Parathyroid adenoma (tissue), 2 donors: Measurements from ENCODE around the gene STBD1.

Experiments used
- H2AFZ ChIP-seq: fragments of 300-600 bp; sonication (generic); one replicate; pipeline ENCODE4 v1.7.0; 2017; ENCODE audit warnings: antibody characterized with exemption, mild to moderate bottlenecking
- H3K27ac ChIP-seq: fragments of 300-600 bp; sonication (generic); one replicate; pipeline ENCODE4 v1.7.0; 2017
- H3K27me3 ChIP-seq: fragments of 300-600 bp; sonication (generic); one replicate; pipeline ENCODE4 v1.7.0; 2017; ENCODE audit warnings: low read length; ENCODE audit not compliant: control insufficient read depth, insufficient read depth
- H3K36me3 ChIP-seq: fragments of 300-600 bp; sonication (generic); one replicate; pipeline ENCODE4 v1.7.0; 2017; ENCODE audit warnings: low read length; ENCODE audit not compliant: control insufficient read depth, insufficient read depth
- H3K4me1 ChIP-seq: fragments of 300-600 bp; sonication (generic); one replicate; pipeline ENCODE4 v1.7.0; 2017; ENCODE audit warnings: control low read depth
- H3K4me2 ChIP-seq: fragments of 300-600 bp; sonication (generic); one replicate; pipeline ENCODE4 v1.7.0; 2017; ENCODE audit warnings: low read length
- H3K4me3 ChIP-seq: fragments of 300-600 bp; sonication (generic); one replicate; pipeline ENCODE4 v1.7.0; 2017; ENCODE audit warnings: low read depth, low read length
- H3K79me2 ChIP-seq: fragments of 300-600 bp; sonication (generic); one replicate; pipeline ENCODE4 v1.7.0; 2017; ENCODE audit warnings: control low read depth
- H3K9ac ChIP-seq: fragments of 300-600 bp; sonication (generic); one replicate; pipeline ENCODE4 v1.7.0; 2017; ENCODE audit warnings: mild to moderate bottlenecking
- H3K9me3 ChIP-seq: fragments of 300-600 bp; sonication (generic); one replicate; pipeline ENCODE4 v1.7.0; 2017; ENCODE audit warnings: low read length; ENCODE audit not compliant: control insufficient read depth
- CTCF ChIP-seq: fragments of 300-600 bp; sonication (generic); IDR thresholded peaks from one replicate; pipeline ENCODE4 v1.7.0; 2017; ENCODE audit warnings: antibody characterized with exemption, mild to moderate bottlenecking
- donor health status: primary hyperparathyroidism.

STBD1 gene

DNA sequence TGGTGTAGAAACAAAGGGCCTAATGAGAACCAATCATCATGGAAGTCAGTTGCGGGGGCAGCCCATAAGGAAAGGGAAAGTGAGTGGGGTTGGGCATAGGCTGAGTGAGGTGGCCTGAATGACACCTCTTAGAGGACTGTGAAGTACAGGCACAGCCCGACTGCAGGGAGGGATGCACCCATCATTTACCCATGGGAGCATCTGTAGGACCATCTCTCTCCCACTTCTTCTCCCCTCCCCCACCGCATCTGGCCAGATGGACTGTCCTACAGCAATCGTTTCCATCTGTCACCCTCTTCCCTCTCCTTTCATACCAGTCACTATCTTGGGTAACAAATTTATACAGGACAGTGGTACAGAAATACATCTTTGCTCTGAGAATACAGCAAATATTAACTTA is 4.2 kb downstream of the STBD1 start:
- no peak overlapping the region for H3K4me2 ChIP-seq
- no peak for TF ChIP-seq CTCF
- no peak overlapping the region for H3K9ac ChIP-seq
- H3K4me1 ChIP-seq: no peaks in the 10 kb centered on the region
- H3K9me3 ChIP-seq: no peaks in the 10 kb centered on the region
- no peak overlapping the region for H3K27ac ChIP-seq
- H3K27me3 ChIP-seq: no peaks in the 10 kb centered on the region
- H2AFZ ChIP-seq: no peak overlapping the region
- H3K36me3 ChIP-seq: no peaks in the 10 kb centered on the region
- no peak overlapping the region for H3K4me3 ChIP-seq
- H3K79me2 ChIP-seq: no peaks in the 10 kb centered on the region

GRCh38 chr4:76311896-76312331 is 5.4 kb downstream of the STBD1 start:
- H3K36me3 ChIP-seq: no peaks in the 10 kb centered on the region
- H3K79me2 ChIP-seq: no peaks in the 10 kb centered on the region
- H3K27me3 ChIP-seq: no peaks in the 10 kb centered on the region
- no peaks in the 10 kb centered on the region for H3K4me1 ChIP-seq
- no peaks in the 10 kb centered on the region for H3K9me3 ChIP-seq
- no peak overlapping the region for H3K4me2 ChIP-seq
- H3K27ac ChIP-seq: no peak overlapping the region
- no peak overlapping the region for H3K4me3 ChIP-seq
- TF ChIP-seq CTCF: no peak
- H3K9ac ChIP-seq: no peak overlapping the region
- no peak overlapping the region for H2AFZ ChIP-seq

- Histone ChIP-seq H3K9me3 (no peaks in the 10 kb centered on the region), H3K36me3 (no peaks in the 10 kb centered on the region), H3K9ac (no peak overlapping the region), H3K4me3 (no peak overlapping the region), H3K27ac (no peak overlapping the region), H3K79me2 (no peaks in the 10 kb centered on the region), H3K4me2 (no peak overlapping the region), H3K27me3 (no peaks in the 10 kb centered on the region), H2AFZ (no peak overlapping the region), H3K4me1 (no peaks in the 10 kb centered on the region)
- no peak for TF ChIP-seq CTCF
Observed at GRCh38 chr4:76312457-76312856, 5.9 kb downstream of the STBD1 start.

DNA sequence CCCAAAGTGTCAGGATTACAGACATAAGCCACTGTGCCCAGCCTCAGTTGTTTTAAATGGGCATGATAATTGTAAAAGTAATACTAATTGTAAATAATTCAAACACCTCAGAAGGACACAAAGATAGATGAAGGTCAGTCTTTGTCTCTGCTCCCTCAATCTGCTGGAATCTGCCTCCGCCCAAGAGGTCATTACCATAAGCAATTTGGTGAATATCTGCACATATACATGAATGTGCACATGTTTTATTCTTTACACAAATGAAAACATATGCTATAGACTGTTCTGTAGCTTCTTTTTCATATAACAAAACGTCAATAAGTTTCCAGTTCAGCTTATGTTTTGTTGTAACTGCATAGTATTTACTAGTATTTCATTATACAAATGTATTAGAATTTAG is 7.0 kb downstream of the STBD1 start:
- Histone ChIP-seq H3K9me3 (no peaks in the 10 kb centered on the region), H2AFZ (no peak overlapping the region), H3K27me3 (no peaks in the 10 kb centered on the region), H3K9ac (no peak overlapping the region), H3K27ac (no peak overlapping the region), H3K4me2 (no peak overlapping the region), H3K79me2 (no peaks in the 10 kb centered on the region), H3K36me3 (no peaks in the 10 kb centered on the region), H3K4me1 (no peaks in the 10 kb centered on the region), H3K4me3 (no peak overlapping the region)
- no peak for TF ChIP-seq CTCF

- Histone ChIP-seq H3K4me3 (no peak overlapping the region), H3K9me3 (no peaks in the 10 kb centered on the region), H3K4me1 (no peaks in the 10 kb centered on the region), H2AFZ (no peak overlapping the region), H3K4me2 (no peak overlapping the region), H3K27me3 (no peaks in the 10 kb centered on the region), H3K79me2 (no peaks in the 10 kb centered on the region), H3K27ac (no peak overlapping the region), H3K36me3 (no peaks in the 10 kb centered on the region), H3K9ac (no peak overlapping the region)
- no peak for TF ChIP-seq CTCF
Observed at GRCh38 chr4:76315267-76315918, 8.9 kb downstream of the STBD1 start.
